Activated gamma-delta T cell treated with Interleukin-2 at 50 U/mL for 16 hours (primary cell): ENCODE data around the gene BBC3.
"Not testable (repeated sequence)": the region's sequence is repeated elsewhere in the genome, so short reads cannot be mapped to it uniquely, and the experiment has no call there.

Source experiments
- DNase-seq: peaks from one replicate; pipeline ENCODE4 v3.0.0-alpha.2; 2020

The BBC3 gene, protein sequence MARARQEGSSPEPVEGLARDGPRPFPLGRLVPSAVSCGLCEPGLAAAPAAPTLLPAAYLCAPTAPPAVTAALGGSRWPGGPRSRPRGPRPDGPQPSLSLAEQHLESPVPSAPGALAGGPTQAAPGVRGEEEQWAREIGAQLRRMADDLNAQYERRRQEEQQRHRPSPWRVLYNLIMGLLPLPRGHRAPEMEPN

GRCh38 chr19:47230921-47231214 is at the start of gene BBC3:
Gene BBC3, minus strand, starts transcription at chr19:47231199. Its CDS starts 2,768 bp downstream, at chr19:47228431.
- no peak for DNase-seq

GRCh38 chr19:47280183-47280797 is 49.3 kb upstream of the BBC3 start:
- DNase-seq: peak; percentile 30

- not testable (repeated sequence) for DNase-seq
Observed at GRCh38 chr19:47276513-47276912, 45.5 kb upstream of the BBC3 start.

DNA sequence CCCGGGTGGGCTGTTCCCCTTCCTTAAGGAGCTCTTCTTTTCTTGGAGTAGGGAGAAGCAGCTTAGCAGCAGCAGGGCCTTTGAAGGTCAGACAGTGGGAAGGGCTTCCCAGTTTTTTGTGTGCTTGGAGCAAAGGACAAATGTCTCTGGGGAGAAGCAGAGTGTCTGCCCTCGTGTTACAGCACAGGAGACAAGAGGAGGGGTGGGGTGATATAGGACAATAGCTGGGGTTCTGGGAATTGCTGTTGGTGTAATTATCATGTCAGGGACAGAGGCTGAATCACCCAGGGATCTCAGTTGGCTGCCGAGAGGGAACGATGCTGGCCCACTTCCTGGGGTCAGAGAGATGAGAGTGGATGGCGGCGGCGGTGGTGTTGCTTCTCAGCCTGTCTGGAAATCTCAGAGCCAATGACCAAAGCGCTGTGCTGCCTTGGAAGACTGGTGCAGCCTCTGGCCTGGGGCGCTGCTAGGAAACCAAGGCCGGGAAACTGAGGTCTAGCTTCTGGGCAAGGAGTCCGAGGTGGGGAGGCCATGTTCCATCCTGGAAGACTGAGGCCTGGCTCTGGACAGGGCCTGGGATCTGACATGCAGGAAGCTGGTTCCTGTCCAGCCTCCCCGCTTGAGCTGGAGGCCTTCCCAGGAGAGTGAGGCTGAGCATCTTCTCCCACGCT is 44.9 kb upstream of the BBC3 start:
- DNase-seq: no peak

- no peak for DNase-seq
Observed at GRCh38 chr19:47274891-47275761, 44.1 kb upstream of the BBC3 start.

DNA sequence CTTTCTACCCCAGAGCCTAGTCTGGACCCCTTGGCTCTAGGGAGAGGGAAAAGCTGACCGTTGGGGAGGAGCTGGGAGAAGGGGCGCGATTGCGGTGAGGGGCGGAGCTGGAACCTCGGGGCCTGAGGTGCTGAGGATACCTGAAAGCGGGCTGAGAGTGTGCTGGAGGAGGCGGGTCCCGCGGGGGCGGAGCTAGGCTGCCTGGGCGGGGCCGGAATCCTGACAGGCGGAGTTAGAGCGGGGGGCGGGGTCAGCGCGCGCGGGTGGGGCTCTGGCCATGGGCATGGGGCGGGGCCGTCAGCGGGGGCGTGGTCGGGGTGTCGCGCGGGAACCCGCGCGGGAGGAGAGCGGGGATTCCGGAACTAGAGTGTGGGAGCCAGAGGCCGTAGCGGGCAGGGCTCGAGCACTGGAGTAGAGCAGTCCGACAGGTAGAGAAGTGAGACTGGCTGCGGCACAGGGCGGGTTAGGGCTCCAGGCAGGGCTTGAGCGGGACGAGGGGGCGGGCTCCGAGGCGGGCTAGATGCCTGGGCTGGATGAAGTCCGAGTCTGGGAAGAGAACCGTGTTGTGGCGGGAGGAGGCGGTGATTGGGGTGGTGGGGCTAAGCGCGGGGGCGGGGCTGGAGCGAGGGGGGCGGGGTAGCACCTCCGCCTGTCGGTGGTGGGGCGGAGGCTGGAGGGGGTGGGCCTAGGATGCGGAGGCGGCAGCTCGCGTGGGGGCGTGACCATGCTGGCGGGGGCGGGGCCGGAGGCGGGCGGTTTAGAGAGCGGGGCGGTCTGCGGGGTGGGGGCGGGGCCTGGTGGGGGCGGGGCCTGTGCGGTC is 43.3 kb upstream of the BBC3 start, which contains the start of gene INAFM1:
Gene INAFM1 (plus strand): TSS at position 815 of the 820 bp plus-strand sequence. CDS start 35 bp downstream, outside the sequence.
- DNase-seq: peak; percentile 100

- DNase-seq: peak; percentile 86
Observed at GRCh38 chr19:47273313-47274070, 42.5 kb upstream of the BBC3 start.

- DNase-seq: no peak
Observed at GRCh38 chr19:47272448-47273312, 41.7 kb upstream of the BBC3 start.

DNA sequence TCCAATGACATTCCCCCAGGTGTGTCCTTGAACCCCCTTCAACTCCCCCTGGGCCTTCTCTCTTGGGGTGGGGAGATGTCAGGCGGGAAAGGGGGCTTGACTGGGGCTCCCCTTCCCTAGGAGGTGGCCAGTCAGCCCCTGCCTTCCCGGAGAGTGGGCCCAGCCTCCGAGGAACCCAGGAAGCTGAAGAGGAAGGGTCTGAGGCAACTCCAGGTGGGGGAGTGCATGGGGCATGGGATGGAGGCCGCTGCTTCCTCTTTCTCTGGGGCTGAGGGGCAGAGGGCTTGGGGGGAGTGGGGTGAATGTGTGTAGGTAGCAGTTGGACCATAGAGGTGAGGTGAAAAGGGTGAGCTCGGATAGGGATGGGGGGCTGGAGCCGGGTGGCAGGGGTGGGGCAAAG is 41.0 kb upstream of the BBC3 start:
- no peak for DNase-seq

DNA sequence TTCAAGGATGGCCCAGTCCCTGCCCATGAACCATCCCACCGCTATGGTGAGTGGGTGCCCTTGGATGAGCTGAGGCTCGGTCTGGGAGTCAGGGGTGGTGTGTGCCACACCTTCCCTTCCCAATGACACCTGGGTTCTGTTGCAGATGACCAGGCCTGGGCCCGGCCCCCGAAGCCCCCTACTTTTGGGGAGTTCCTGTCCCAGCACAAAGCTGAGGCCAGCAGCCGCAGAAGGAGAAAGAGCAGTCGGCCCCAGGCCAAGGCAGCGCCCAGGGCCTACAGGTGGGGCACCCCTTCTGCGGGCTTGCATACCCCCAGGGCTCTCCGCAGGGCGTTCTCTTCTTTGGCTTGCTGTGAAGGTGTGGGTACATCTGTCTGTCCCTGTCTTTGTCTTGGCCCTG is 39.4 kb upstream of the BBC3 start:
- DNase-seq: no peak

GRCh38 chr19:47269596-47269995 is 38.6 kb upstream of the BBC3 start:
- no peak for DNase-seq

- DNase-seq: no peak
Observed at GRCh38 chr19:47268028-47268427, 37.0 kb upstream of the BBC3 start.

DNA sequence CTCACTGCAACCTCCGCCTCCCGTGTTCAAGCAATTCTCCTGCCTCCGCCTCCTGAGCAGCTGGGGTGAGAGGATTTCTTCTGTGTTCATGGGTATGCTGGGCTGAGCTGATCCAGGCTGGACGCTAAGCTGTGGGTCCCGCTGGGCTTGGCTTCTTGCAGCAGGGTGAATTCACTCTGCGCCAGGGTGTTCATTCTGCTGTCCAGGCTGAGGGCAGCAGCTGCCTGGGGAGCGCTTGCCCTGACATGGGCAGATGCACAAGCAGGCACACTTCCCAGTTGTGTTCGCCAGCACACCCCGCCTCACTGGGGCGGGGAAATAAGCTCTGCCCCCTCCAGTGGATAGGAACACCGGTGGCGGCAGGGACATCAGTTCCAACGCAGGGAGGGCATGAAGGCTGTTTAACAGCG is 36.4 kb upstream of the BBC3 start:
- DNase-seq: no peak

DNA sequence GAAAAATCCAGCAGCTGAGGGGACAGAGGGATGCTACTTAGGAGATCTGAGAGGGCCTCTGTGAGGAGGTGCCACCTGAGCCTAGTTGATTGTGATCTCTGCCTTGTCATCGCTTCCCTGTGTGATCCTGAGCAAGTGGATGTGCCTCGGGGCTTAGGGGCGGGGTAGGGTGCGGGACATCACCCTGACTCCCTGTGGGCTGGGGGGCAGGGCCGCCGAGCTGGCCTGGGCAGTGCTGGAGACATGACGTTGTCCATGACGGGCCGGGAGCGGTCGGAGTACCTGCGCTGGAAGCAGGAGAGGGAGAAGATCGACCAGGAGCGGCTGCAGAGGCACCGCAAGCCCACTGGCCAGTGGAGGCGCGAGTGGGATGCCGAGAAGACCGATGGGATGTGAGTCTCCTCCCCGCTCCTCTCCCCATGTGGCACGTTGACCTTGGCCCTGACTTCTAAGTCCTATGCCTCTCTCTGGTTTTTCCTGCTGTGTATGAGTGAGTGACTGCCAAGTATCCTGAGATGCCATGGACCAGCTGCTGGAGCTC is 35.5 kb upstream of the BBC3 start:
- DNase-seq: no peak

DNA sequence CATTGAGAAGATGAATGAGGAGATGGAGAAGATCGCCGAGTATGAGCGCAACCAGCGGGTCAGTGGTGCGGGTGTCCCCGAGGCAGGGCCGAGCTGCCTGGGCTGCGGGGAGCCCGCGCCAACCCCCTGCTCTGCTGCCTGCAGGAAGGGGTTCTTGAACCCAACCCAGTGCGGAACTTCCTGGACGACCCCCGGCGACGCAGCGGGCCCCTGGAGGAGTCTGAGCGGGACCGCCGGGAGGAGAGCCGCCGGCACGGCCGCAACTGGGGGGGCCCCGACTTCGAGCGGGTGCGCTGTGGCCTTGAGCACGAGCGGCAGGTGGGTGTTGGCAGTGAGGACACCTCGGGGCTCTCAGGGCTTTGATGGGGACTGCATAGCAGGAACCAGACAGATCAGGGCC is 33.6 kb upstream of the BBC3 start:
- DNase-seq: no peak

DNA sequence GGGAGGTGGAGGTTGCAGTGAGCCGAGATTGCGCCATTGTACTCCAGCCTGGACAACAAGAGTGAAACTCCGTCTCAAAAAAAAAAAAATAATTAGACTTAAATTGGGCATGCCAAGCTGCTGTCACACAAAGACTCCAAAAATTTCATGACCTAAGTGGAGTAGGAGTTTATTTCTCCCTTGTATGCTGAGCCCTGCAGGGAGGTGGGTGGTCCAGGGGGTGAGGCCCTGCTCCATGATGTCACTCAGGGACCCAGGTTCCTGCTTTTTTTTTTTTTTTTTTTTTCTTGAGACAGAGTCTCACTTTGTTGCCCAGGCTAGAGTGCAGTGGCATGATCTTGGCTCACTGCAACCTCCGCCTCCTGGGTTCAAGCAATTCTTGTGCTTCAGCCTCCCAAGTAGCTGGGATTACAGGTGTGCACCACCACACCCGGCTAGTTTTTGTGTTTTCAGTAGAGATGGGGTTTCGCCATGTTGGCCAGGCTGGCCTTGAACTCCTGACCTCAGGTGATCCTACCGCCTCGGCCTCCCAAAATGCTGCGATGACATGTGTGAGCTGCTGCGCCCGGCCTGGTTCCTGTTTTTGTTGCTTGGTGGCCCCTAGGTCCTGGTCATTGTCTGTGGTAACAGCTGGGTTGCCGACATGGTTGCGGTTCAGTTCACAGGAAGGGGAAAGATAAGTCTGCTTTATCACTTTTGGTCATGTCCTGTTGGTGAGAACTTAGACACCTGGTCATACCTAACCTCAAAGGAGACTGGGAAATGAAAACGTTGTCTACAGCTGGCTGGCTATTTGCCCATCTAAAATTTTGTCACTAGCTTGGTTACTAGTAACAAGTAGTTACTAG is 31.2 kb upstream of the BBC3 start:
- DNase-seq: not testable (repeated sequence)

DNA sequence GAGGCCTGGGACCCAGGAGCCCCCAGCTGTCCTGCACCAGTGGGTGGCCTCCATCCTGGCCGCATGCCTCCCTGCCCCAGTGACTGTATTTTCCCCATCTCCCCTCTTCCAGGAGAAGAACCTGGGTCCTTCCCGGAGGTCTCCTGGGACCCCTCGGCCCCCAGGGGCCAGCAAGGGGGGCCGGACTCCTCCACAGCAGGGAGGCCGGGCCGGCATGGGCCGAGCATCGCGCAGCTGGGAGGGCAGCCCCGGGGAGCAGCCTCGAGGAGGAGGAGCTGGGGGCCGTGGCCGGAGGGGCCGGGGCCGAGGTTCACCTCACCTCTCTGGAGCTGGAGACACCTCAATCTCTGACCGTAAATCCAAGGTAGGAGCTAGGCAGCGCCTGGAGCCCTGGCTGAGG is 29.5 kb upstream of the BBC3 start:
- DNase-seq: no peak

GRCh38 chr19:47258895-47259555 is 28.0 kb upstream of the BBC3 start:
- no peak for DNase-seq

DNA sequence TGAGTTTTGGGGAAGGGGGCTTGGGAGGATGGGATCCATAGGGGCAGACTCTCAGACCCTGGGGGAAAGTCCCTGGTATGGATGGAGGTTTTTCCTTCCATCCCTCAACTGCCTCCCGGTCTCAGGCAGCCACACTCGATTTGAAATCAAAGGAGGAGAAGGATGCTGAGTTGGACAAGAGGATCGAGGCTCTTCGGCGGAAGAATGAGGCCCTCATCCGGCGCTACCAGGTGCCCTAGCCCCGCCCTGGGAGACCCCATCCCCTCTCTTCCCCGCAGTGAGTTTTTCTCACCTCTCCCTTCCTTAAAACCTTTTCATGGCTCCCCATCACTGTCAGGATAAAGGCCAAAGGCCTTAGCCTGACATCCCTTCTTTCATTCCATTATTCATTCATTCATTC is 27.4 kb upstream of the BBC3 start:
- DNase-seq: no peak
